Keratinocyte (primary cell): ENCODE data around the gene CFAP53.

Experiments
- EZH2 ChIP-seq: IDR thresholded peaks from one replicate; pipeline ENCODE4 v1.6.1; 2012; ENCODE audit warnings: inconsistent platforms, mild to moderate bottlenecking, low read length, moderate library complexity
- TF ChIP-seq, protein P1 (sequence below), 3 experiments: IDR thresholded peaks in 1 of 3; conservative IDR thresholded peaks in 1 of 3; optimal IDR thresholded peaks in 1 of 3; 2 replicates in 2 of 3; 3 replicates in 1 of 3; pipeline versions ENCODE3 to v1.5.1; 2011; ENCODE audit warnings: low read length in 3 of 3, mild to moderate bottlenecking in 3 of 3, moderate library complexity in 2 of 3, control low read depth in 1 of 3, inconsistent platforms in 1 of 3; ENCODE audit not compliant: insufficient read depth in 2 of 3; ENCODE audit errors: extremely low read depth in 1 of 3

DNA sequence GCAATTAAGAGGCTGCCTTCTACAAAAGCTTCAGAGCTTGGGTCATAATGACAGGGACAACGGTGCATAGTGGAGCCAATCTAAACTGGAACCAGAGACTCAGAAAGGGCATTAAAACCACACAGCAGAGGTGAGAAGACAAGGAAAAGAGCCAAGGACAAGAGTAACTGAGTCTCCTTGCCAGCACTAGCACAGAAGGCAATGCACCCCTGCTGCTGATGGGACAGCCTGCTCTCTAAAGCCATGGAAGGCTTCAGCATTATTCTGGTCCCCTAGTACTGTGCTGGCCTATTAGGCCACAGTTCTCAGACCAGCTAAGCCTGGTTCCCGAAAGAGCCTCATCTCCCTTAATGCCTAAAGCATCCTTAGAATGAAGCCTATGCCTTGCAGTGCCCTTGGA is 86.8 kb downstream of the CFAP53 start:
- TF ChIP-seq, protein P1, sequence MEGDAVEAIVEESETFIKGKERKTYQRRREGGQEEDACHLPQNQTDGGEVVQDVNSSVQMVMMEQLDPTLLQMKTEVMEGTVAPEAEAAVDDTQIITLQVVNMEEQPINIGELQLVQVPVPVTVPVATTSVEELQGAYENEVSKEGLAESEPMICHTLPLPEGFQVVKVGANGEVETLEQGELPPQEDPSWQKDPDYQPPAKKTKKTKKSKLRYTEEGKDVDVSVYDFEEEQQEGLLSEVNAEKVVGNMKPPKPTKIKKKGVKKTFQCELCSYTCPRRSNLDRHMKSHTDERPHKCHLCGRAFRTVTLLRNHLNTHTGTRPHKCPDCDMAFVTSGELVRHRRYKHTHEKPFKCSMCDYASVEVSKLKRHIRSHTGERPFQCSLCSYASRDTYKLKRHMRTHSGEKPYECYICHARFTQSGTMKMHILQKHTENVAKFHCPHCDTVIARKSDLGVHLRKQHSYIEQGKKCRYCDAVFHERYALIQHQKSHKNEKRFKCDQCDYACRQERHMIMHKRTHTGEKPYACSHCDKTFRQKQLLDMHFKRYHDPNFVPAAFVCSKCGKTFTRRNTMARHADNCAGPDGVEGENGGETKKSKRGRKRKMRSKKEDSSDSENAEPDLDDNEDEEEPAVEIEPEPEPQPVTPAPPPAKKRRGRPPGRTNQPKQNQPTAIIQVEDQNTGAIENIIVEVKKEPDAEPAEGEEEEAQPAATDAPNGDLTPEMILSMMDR (optimal IDR thresholded peaks at IDR 0.05 in 1 of 3, IDR thresholded peaks at IDR 0.05 in 1 of 3, conservative IDR thresholded peaks at IDR 0.05 in 1 of 3; ENCODE audit: extremely low read depth in 1 of 3, insufficient read depth in 2 of 3, low read length in 3 of 3) = no peak
- no peak for TF ChIP-seq EZH2
